ENCODE data around the gene COA8.

The COA8 gene

GRCh38 chr14:103576371-103577024 is 13.7 kb downstream of the COA8 start:
- Histone ChIP-seq H3K9me3 (replicated peaks; ENCODE audit: low read length) (no peaks in the 10 kb centered on the region), H3K27me3 (ENCODE audit: control insufficient read depth, insufficient read depth, low read length) (no peaks in the 10 kb centered on the region), H3K9ac (ENCODE audit: low read depth, low read length) (peak overlapping the region; percentile 17), H3K4me3 (ENCODE audit: low read length) (no peak overlapping the region), H3K4me1 (ENCODE audit: control insufficient read depth, insufficient read depth, low read length) (peaks cover 14% of the 10 kb centered on the region), H3K4me2 (ENCODE audit: low read length) (peak overlapping the region; percentile 61), H3K36me3 (ENCODE audit: insufficient read depth, low read length) (peaks cover 38% of the 10 kb centered on the region)

GRCh38 chr14:103578401-103579075 is 15.8 kb downstream of the COA8 start:
- Histone ChIP-seq H3K9ac (ENCODE audit: low read depth, low read length) (no peak overlapping the region), H3K4me2 (ENCODE audit: low read length) (no peak overlapping the region), H3K4me1 (ENCODE audit: control insufficient read depth, insufficient read depth, low read length) (peaks cover 14% of the 10 kb centered on the region), H3K4me3 (ENCODE audit: low read length) (no peak overlapping the region), H3K36me3 (ENCODE audit: insufficient read depth, low read length) (peaks cover 38% of the 10 kb centered on the region), H3K9me3 (replicated peaks; ENCODE audit: low read length) (no peaks in the 10 kb centered on the region), H3K27me3 (ENCODE audit: control insufficient read depth, insufficient read depth, low read length) (no peaks in the 10 kb centered on the region)

- peaks cover 26% of the 10 kb centered on the region for H3K36me3 ChIP-seq (ENCODE audit: insufficient read depth, low read length)
- no peak overlapping the region for H3K4me3 ChIP-seq (ENCODE audit: low read length)
- H3K27me3 ChIP-seq (ENCODE audit: control insufficient read depth, insufficient read depth, low read length): no peaks in the 10 kb centered on the region
- peaks cover 12% of the 10 kb centered on the region for H3K4me1 ChIP-seq (ENCODE audit: control insufficient read depth, insufficient read depth, low read length)
- no peak overlapping the region for H3K9ac ChIP-seq (ENCODE audit: low read depth, low read length)
- H3K4me2 ChIP-seq (ENCODE audit: low read length): no peak overlapping the region
- H3K9me3 ChIP-seq (replicated peaks; ENCODE audit: low read length): no peaks in the 10 kb centered on the region
Observed at GRCh38 chr14:103581206-103581605, 18.4 kb downstream of the COA8 start.

- H3K36me3 ChIP-seq (ENCODE audit: insufficient read depth, low read length): peaks cover 25% of the 10 kb centered on the region
Observed at GRCh38 chr14:103581954-103582703, 19.4 kb downstream of the COA8 start.

GRCh38 chr14:103584326-103584915 is 21.7 kb downstream of the COA8 start:
- Histone ChIP-seq H3K4me2 (ENCODE audit: low read length) (no peak overlapping the region), H3K9me3 (replicated peaks; ENCODE audit: low read length) (no peaks in the 10 kb centered on the region), H3K4me1 (ENCODE audit: control insufficient read depth, insufficient read depth, low read length) (no peaks in the 10 kb centered on the region), H3K9ac (ENCODE audit: low read depth, low read length) (no peak overlapping the region), H3K27me3 (ENCODE audit: control insufficient read depth, insufficient read depth, low read length) (no peaks in the 10 kb centered on the region), H3K4me3 (ENCODE audit: low read length) (no peak overlapping the region), H3K36me3 (ENCODE audit: insufficient read depth, low read length) (peaks cover 20% of the 10 kb centered on the region)

More at GRCh38 chr14:103581954-103582703, 19.4 kb downstream of the COA8 start:
- Histone ChIP-seq H3K9ac (ENCODE audit: low read depth, low read length) (no peak overlapping the region), H3K27me3 (ENCODE audit: control insufficient read depth, insufficient read depth, low read length) (no peaks in the 10 kb centered on the region), H3K4me3 (ENCODE audit: low read length) (no peak overlapping the region), H3K9me3 (replicated peaks; ENCODE audit: low read length) (no peaks in the 10 kb centered on the region), H3K4me1 (ENCODE audit: control insufficient read depth, insufficient read depth, low read length) (peaks cover 3% of the 10 kb centered on the region), H3K4me2 (ENCODE audit: low read length) (no peak overlapping the region)

GRCh38 chr14:103593577-103593976 is 30.8 kb downstream of the COA8 start:
- Histone ChIP-seq H3K27me3 (ENCODE audit: control insufficient read depth, insufficient read depth, low read length) (no peaks in the 10 kb centered on the region), H3K36me3 (ENCODE audit: insufficient read depth, low read length) (peaks cover 20% of the 10 kb centered on the region), H3K9ac (ENCODE audit: low read depth, low read length) (no peak overlapping the region), H3K9me3 (replicated peaks; ENCODE audit: low read length) (no peaks in the 10 kb centered on the region), H3K4me2 (ENCODE audit: low read length) (no peak overlapping the region), H3K4me1 (ENCODE audit: control insufficient read depth, insufficient read depth, low read length) (peaks cover 24% of the 10 kb centered on the region), H3K4me3 (ENCODE audit: low read length) (no peak overlapping the region)

- peaks cover 13% of the 10 kb centered on the region for H3K36me3 ChIP-seq (ENCODE audit: insufficient read depth, low read length)
- no peak overlapping the region for H3K9ac ChIP-seq (ENCODE audit: low read depth, low read length)
- H3K27me3 ChIP-seq (ENCODE audit: control insufficient read depth, insufficient read depth, low read length): no peaks in the 10 kb centered on the region
- H3K9me3 ChIP-seq (replicated peaks; ENCODE audit: low read length): no peaks in the 10 kb centered on the region
- peaks cover 24% of the 10 kb centered on the region for H3K4me1 ChIP-seq (ENCODE audit: control insufficient read depth, insufficient read depth, low read length)
- no peak overlapping the region for H3K4me3 ChIP-seq (ENCODE audit: low read length)
- H3K4me2 ChIP-seq (ENCODE audit: low read length): no peak overlapping the region
Observed at GRCh38 chr14:103594265-103594664, 31.5 kb downstream of the COA8 start.

- peaks cover 24% of the 10 kb centered on the region for H3K4me1 ChIP-seq (ENCODE audit: control insufficient read depth, insufficient read depth, low read length)
- no peak overlapping the region for H3K9ac ChIP-seq (ENCODE audit: low read depth, low read length)
- H3K4me3 ChIP-seq (ENCODE audit: low read length): no peak overlapping the region
- peak overlapping the region; percentile 29 for H3K4me2 ChIP-seq (ENCODE audit: low read length)
- H3K36me3 ChIP-seq (ENCODE audit: insufficient read depth, low read length): no peaks in the 10 kb centered on the region
- H3K27me3 ChIP-seq (ENCODE audit: control insufficient read depth, insufficient read depth, low read length): no peaks in the 10 kb centered on the region
- no peaks in the 10 kb centered on the region for H3K9me3 ChIP-seq (replicated peaks; ENCODE audit: low read length)
Observed at GRCh38 chr14:103597623-103598377, 35.0 kb downstream of the COA8 start.

GRCh38 chr14:103600503-103600902 is 37.7 kb downstream of the COA8 start:
- no peak overlapping the region for H3K9ac ChIP-seq (ENCODE audit: low read depth, low read length)
- no peaks in the 10 kb centered on the region for H3K27me3 ChIP-seq (ENCODE audit: control insufficient read depth, insufficient read depth, low read length)
- H3K4me3 ChIP-seq (ENCODE audit: low read length): no peak overlapping the region

GRCh38 chr14:103604620-103605019 is 41.9 kb downstream of the COA8 start:
- Histone ChIP-seq H3K9ac (ENCODE audit: low read depth, low read length) (no peak overlapping the region), H3K36me3 (ENCODE audit: insufficient read depth, low read length) (no peaks in the 10 kb centered on the region), H3K4me2 (ENCODE audit: low read length) (no peak overlapping the region), H3K4me3 (ENCODE audit: low read length) (no peak overlapping the region), H3K27me3 (ENCODE audit: control insufficient read depth, insufficient read depth, low read length) (no peaks in the 10 kb centered on the region), H3K9me3 (replicated peaks; ENCODE audit: low read length) (no peaks in the 10 kb centered on the region), H3K4me1 (ENCODE audit: control insufficient read depth, insufficient read depth, low read length) (peaks cover 13% of the 10 kb centered on the region)

More at GRCh38 chr14:103600503-103600902, 37.7 kb downstream of the COA8 start:
- Histone ChIP-seq H3K4me2 (ENCODE audit: low read length) (no peak overlapping the region), H3K9me3 (replicated peaks; ENCODE audit: low read length) (no peaks in the 10 kb centered on the region), H3K36me3 (ENCODE audit: insufficient read depth, low read length) (no peaks in the 10 kb centered on the region), H3K4me1 (ENCODE audit: control insufficient read depth, insufficient read depth, low read length) (peaks cover 11% of the 10 kb centered on the region)

Measured in skeletal muscle satellite cell (primary cell).